Dermis microvascular lymphatic vessel endothelial cell (primary cell): ENCODE measurements around the gene EDNRA. TPM values are rescaled to one million over a fixed set of nuclear protein-coding genes. Genes with fewer than 3 reads are reported as not detected.
"Not testable (repeated sequence)": the region's sequence is repeated elsewhere in the genome, so short reads cannot be mapped to it uniquely, and the experiment has no call there.

Experiments
- DNase-seq, 2 donors: peaks; one replicate each; pipeline versions ENCODE4 v3.0.0 to v3.0.0-alpha.2; 2010; ENCODE audit warnings: low read depth in 2 of 2
- total RNA-seq: library from RNA; depleted of rRNA; stranded (reverse); fragments of >200 nt; gene quantifications from 2 replicates; pipeline ENCODE4 v1.2.1, GENCODE V29; 2014

Gene EDNRA
- total RNA-seq, result 0.38 TPM in 1 of 2 replicates, not detected in the other

DNA sequence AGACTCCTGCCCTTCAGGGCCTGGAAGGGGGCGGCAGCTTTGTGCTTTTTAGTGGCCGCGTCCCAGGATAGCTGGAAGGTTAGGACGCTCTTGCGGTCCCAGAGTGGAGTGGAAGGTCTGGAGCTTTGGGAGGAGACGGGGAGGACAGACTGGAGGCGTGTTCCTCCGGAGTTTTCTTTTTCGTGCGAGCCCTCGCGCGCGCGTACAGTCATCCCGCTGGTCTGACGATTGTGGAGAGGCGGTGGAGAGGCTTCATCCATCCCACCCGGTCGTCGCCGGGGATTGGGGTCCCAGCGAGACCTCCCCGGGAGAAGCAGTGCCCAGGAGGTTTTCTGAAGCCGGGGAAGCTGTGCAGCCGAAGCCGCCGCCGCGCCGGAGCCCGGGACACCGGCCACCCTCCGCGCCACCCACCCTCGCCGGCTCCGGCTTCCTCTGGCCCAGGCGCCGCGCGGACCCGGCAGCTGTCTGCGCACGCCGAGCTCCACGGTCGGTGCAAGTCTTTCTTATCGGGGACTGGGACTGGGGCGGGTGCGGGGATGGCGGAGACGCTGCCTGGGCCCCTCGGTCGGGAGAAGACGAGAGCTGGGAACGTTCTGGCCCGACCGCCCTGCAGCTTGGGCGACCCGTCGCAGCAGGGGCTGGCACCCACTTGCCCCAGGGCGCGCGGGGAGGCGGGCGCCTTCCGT, at the start of gene EDNRA:
Gene EDNRA, plus strand, starts transcription at position 207 of the 686 bp plus-strand sequence. CDS start 4,585 bp downstream, outside the sequence.
- peak in 1 of 2 donors; percentile 7 for DNase-seq

DNA sequence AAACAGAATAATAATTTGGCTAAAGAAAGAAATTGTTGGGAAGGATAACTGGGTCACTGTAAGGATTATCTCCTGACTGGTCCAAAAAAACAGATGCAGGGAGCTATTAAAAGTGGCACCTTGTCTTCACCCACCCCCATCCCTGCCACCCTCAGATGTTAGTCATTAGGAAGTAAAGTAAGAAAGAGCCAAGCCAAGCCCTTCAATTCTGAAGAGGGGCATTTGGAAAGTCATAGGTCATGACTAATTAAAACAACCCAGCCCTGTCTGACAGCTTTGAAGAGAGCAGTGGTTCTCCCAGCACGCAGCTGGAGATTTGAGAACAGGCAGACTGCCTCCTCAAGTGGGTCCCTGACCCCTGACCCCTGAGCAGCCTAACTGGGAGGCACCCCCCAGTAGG, 46.5 kb upstream of the EDNRA start:
- not testable (repeated sequence) for DNase-seq

DNA sequence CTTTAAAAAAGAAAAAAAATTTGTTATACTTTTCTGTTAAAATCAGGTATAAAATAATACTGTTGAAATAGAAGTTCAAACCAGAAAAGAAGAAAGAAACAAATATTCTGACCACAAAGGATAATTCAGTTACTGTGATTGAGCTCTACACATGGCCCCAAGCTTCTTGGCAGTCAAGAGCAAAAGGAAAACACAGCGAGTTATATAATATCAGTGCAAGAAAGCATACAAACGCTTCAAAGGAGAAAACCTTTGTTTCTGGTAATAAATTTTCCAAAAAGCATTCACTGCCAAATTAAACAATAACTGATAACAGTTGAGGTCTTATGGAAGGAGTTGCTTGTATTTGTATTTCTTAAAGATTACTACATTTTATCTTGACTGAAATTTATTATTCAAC, 40.5 kb upstream of the EDNRA start:
- DNase-seq, result no peak

DNA sequence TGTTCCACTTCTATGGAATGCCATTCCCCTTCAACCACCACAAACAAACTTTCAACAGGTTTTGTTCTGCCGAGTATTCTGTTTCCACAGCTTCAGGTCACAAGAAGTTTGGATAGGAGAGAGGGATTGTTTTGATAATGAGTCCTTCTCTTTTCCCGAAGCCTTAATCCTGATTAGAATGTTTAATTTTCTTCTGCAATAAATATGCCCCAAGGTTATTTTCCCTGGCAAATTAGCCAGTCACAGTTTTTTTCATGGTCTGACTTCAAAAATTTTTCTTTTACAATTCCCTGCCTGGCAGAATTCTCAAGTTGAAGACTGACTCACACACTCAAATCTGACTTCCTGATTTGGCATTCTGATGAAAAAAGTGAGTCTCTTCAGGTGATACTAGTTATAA, 33.1 kb upstream of the EDNRA start:
- no peak for DNase-seq

DNA sequence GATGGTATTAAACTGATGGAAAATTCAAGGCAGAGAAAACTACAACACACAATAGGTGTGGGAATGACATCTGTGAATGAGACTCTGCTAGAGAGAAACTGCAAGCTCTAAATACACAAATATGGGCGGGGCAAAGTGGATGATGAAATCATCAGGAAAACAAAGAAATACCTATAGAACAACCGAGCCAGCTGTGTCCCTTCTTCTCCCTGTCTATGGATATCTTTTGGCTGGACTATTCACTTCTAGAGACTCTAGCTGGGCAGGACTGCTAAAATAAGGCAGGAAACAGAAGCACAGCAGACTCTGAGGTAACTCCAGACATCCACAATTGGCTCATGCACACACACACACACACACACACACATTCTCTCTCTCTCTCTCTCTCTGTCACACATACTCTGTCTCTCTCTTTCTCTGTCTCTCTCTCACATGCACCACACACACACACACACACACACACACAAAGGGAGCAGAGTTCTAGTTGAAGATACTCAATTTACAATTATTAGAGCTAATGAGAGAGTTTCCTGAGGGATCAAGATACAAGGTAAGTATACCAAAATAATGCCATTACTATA, 27.2 kb upstream of the EDNRA start:
- no peak for DNase-seq

DNA sequence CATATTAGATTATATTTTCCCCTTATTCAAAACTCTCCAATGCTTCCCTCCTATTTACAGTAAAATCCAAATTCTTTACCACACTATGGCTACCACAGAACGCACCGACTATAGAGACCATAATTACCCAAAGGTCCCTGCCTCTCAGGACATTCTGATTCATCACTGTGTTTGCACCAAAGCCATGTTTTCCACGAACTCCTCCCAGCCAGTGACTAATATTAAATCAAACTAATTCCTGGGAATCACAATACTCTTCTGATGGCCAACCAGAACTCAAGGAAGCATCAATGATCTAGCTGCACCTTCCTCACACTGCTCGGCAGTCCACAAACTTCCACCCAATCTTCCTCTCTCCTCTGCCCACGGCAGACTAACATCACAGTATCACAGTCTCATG, 24.2 kb upstream of the EDNRA start:
- DNase-seq, result no peak

DNA sequence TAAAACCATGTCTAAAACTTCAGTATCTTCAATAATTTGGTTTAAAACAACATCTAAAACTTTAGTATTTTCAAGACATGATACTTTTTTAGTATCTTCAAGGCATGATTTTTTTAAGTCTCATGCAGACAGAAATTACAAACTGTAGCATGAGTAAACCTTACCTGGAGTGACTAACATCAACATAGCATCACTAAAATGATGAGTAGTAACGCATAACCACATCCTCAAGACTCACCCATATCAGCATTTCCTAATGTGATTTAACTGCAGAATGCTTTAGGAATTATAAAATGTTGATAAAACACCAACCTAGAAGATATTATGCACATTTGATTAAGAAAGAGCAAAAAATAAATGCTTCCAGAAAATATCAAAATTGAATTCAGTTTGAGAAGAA, 19.7 kb upstream of the EDNRA start:
- DNase-seq, result no peak

DNA sequence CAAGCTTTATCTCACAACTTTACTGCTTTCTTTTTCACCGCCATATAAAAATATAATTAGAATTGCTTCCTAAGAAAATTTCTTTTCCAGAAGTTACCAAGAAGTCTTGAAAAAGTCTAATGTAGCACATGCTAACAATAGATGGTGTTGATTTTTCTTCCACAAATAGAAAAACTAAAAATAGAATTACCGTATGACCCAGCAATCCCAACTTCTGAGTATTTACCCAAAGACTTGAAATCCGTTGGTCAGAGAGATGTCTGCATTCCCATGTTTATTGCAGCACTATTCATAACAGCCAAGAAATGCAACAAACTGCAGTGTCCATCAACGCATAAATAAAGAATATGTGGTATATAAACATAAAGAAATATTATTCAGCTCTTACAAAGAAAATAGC, 17.8 kb upstream of the EDNRA start:
- DNase-seq, result no peak

DNA sequence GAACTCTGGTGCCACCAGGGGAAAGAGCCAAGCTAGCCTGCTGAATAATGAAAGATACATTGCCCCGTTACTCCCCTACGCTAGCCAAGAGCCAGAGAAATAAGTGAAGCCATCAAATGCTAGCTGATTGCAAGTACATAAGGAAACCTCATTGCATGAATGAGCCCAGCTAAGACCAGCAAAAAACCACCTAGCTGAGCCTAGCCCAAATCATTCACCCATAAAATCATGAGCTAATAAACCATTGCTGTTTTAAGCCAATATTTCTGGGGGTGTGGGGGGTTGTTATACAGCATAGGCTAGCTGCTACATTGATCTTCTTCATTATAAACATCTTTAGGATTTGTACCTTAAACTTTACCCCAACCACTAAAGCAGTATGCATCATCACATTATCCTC, 15.4 kb upstream of the EDNRA start:
- DNase-seq, result no peak

DNA sequence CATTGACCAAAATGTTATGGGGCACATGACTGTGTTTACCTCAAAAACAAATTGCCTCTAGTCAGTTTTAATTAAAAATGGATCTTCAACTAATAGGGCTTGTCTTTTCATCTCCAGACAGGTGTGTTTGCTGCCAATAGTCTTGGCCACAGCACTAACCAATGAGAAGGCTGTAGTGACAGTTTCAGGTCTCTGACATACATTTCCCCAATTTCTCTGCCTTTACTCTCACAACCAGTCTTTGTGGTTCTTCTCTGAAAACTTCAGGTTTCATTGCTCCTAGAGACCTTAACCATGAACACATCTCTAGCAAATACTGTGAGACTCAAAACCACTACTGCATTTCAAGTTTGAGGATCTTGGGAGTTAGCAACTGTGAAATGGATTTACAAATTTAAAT, 3.5 kb upstream of the EDNRA start:
- DNase-seq, result no peak

DNA sequence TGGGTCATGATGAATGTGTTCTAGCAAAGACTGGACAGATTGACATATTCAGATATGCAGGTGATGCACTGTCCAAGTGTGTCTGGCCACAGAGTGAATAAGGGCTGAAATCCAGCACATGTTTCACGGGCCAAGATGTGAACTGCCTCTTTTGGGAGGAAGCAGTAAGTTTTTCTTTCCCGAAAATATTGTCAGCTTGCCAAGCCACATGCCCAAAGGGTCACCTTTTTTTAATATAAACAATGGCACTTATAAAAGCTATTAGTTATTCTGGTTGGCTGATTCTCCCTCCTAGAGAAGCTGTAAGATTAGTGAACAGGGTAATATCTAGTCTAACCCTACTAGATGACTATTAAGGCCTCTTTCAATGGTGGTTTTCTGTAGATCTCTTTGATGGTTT, 1.5 kb upstream of the EDNRA start:
- no peak for DNase-seq

DNA sequence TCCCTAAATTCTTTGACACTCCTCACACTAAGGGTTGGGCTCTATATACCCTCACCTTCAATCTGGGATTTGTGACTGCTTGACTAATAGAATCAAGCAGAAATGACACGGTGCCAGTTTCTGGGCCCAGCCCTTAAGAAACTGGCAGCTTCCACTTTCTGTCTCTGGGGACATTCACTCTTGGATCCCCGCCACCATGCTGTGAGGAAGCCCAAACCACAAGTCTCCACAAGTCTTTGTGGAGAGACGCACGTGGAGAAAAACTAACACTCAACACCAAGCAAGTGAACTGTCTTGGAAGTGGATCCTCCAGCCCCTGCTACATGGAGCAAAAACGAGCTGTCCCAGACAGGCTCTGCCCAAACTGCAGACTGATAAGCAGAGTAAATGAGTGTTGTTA, 1.1 kb upstream of the EDNRA start:
- DNase-seq, result no peak

DNA sequence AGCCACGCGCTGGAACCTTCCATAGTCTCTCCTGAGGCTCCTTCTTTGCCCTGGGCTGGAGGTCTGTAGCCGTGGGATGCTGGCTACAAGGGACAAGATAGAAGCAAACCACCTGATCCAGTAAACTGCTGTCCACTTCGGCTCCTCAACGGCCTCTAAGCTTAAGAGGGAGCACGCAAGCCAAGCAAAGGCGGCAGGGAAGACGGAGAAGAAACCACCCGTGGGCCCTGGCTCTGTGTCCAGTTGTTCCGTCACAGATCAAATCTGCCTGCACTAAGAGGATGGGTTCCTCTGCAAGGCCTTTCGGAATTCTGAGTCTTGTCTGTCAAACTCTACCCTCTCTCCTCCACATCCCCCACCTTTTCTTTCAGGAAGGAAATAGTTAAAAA, 401 bp upstream of the EDNRA start:
- DNase-seq, result no peak

DNA sequence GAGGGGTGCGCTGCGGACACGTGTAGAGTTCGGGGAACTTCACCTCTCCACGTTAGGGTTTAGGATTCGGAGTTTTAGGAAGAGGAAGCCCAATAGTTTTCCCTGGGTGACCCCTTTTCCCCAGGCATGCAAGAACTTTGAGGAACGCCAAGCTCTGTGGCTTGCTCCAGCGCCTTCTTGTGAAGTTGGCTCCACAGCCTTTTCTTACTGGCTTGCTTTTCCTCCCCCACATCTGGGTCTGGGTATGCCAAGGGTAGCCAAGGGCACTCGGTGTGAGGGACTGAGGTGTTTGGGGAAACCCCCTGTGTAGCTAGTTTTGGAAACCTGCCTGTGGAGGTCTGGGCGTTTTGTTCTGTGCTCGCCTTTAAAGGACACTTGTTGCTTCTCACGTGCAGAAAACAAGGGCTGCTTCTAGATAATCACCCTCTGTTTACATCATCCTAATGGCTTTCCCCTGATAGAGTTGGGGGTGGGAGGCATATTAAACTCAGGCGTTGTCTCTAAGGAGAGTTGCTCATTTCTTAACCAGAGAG, 746 bp downstream of the EDNRA start:
- DNase-seq, result no peak

DNA sequence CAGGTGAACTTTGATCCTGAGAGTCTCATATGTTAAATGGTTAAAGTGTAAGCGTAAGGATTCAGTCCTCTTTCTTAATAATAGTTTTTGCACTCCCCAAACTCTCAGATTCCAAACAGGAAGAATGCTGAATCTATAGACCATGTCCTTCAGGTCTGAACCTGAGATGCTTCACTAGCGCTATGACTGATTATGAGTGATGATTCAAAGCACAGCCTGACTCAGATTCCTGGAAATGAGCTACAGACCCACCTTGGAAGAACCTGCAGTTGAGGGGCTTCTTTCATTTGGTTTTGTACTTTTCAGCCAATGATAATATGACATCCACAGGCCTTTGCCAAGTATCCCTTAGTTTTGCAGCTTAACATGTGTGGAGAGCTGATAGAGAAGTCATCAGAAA, 1.4 kb downstream of the EDNRA start:
- no peak for DNase-seq

DNA sequence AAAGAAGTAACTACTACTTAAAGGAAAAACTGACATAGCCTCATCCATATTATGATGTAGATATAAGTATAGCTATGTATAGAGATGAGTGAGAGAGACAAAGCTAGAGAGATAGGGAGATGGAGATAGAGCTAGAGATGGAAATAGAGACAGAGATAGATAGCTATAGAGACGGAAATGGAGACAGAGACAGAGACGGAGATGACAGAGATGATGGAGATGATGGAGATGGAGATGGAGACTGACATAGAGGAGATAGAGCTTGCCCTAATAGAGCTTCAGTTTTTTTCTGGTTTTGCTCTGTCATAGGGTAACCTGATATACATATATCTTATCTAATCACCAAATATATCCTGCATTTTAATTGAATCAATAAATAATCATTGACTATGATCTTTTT, 4.3 kb downstream of the EDNRA start:
- DNase-seq, result no peak

DNA sequence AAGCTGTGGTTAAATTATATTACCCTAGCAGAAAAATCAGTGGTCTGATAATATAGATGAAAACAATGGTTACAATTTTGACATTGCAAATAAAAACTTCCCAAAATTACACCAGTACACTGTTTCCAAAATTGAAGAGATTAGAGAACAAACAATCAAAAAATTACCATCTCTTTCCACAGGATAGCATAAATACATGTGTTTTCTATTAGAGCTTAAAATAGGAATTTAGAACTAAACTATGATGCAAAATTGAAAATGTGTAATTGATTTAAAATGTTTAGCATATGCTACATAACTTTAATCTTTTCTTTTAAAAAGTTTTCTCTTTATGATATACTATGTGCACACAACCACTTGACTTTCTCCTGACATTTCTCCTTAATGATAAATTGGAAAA, 6.7 kb downstream of the EDNRA start:
- DNase-seq, result no peak

DNA sequence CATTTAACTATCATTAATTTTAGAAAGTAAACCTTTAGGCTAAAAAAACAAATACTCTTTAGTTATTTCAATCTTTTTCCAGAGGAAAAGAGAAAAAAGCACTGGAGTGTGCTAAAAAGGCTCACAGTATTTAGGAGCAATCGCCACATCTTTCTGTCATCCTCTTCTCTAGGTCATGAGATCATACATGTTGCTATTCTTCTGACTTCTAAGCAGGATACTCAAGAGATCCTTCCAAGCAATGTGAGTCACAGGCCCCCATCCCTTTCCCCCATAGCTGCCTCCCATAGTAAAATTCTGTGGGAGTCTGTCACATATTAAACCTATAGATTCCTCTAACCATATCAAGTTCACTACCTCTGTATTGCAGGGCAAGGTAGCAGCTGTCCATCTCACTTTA, 7.7 kb downstream of the EDNRA start:
- DNase-seq, result no peak

DNA sequence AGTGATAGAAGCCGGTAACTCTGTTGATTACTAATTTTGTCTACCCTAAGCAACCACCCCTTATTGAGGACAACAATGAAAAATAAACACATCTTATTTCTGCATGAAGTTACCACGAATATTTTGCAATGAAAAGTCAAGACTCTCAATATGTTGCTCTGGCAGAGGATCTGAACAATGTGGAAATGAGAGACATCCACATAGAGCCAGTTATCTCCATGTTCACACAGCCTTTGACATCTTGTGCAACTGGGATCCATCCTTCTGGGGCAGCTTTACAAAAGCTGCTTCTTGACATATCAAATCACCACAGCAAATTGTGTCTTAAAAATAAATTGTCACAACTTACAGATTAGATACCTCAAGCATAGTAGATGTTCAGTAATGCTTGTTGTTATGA, 10.2 kb downstream of the EDNRA start:
- no peak for DNase-seq

DNA sequence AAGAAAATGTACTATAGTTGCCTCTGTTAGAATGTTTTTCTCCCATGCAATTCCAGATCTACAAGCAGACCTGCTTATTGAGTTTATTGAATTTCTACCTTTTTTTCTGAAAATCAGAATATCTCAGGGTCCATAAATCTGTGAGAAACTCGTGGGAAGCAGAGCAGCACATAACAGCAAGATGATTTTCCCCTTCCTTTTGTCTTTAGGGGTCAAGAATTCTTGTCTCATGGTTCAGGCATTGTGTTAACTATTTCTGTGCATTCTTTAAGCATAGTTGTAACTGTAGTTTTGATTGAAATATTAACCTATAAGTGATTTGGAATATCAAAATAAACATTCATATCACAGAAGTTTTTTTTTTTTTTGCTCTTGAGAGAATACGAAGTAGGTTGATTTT, 11.4 kb downstream of the EDNRA start:
- no peak for DNase-seq

DNA sequence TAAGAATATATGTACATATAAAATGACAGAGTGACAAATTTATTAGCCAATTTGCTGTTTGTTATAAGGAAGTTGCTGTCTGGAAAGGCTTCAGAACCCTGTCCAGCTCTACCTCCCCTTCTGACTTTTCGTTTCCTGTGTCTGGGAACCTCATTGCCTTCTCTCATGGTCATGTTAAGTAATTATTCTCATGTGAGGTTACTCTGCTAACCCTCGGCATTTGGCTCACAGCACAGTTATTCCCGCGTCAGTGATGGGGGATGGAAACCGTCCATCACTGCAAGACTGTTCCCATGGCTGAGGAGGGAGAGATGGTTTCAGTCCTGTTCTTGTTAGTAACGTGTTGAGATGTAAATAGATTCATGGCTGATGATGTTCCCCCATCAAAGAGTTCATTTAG, 11.9 kb downstream of the EDNRA start:
- peak in 1 of 2 donors; percentile 66 for DNase-seq

DNA sequence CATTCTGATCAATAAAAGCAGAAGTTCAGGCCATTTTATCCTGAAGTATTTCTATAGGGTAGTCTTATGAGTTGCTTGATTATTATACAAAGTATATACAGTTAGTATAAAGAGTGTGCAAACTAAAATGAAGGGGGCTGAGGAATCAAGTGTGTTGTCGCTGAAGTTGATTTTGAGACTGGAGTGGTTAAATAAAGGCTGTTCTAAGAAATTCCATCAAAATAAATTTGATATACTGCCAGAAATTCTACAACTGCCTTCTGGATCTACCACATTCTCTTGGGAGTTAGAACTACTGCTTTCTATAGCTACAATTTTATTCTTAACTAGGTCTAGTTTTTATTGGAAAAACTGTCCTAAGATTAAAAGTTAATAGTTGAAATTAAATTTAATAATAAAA, 12.4 kb downstream of the EDNRA start:
- DNase-seq, result no peak

DNA sequence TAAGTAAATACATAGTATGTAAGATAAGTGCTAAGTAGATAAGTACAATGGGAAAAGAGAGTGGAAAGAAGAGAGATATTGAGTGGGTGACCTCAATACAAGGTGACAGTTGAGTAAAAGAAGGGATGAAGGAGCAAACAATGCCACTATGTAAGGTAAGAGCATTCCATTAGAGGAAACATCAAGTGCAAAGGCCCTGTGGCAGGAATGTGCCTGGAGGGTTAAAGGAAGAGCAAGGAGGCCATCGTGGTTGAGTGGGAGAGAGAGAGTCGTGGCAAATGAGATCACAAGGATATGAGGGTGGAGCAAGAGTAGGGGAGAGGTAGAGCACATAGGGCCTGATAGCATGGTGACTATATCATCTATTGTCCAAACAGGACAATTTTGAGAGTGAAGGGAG, 13.4 kb downstream of the EDNRA start:
- DNase-seq, result no peak

DNA sequence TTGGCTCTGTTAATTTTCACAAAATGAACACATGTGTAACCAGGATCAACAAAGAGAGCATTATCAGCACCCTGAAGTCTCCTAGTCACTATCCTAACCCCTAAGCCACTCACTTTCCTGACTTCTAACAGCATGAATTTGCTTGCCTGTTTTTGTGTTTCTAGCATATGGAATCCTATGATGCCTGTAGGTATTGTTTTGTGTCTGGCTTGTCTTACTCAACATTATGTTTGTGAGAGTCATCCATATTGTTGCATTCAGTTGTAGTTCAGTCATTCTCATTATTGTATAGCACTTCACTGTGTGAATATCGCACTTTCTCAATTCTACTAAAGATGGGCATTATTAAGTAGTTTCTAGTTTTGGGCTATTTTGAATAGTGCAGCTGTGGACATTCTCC, 15.6 kb downstream of the EDNRA start:
- no peak for DNase-seq
